H1 (cell line): ENCODE results near the gene MLKL. TPM values are rescaled to one million over a fixed set of nuclear protein-coding genes. Genes with fewer than 3 reads are reported as not detected.

Experiments used
- CTCF ChIA-PET: fragments of 300-600 bp; sonication (Branson Sonifier 250); formaldehyde crosslinking; loops from one replicate; lab custom pipeline; 2021; ENCODE audit not compliant: partially characterized antibody; lab: Charles Lee
- POLR2A ChIA-PET: fragments of 300-600 bp; sonication (Branson Sonifier 250); formaldehyde crosslinking; loops from one replicate; lab custom pipeline; 2021; ENCODE audit warnings: inconsistent platforms; ENCODE audit not compliant: partially characterized antibody; lab: Charles Lee
- DNase-seq, 2 experiments: peaks; one replicate each; pipeline versions ENCODE4 v3.0.0 to v3.0.0-alpha.2; 2010 to 2022; ENCODE audit warnings: low spot score in 2 of 2, low read depth in 1 of 2, mixed read lengths in 1 of 2
- FAIRE-seq: peaks from 2 replicates; lab custom pipeline; 2011; peaks lifted over from hg19 to GRCh38; lab: Jason Lieb, UNC
- H2AFZ ChIP-seq: 2 replicates; pipeline ENCODE4 v1.8.1; 2012; ENCODE audit warnings: low read length, inconsistent platforms
- H2AK5ac ChIP-seq: 2 replicates; pipeline ENCODE4 v1.6.1; 2013; ENCODE audit warnings: low read depth, low read length
- H2BK120ac ChIP-seq: replicated peaks from 2 replicates; pipeline ENCODE3; 2013; ENCODE audit warnings: low read depth, low read length, inconsistent platforms
- H2BK12ac ChIP-seq: 2 replicates; pipeline ENCODE4 v1.6.1; 2013; ENCODE audit warnings: low read depth, low read length
- H2BK15ac ChIP-seq: 2 replicates; pipeline ENCODE4 v1.6.1; 2013; ENCODE audit warnings: low read length
- H2BK20ac ChIP-seq: 2 replicates; pipeline ENCODE4 v1.6.1; 2013; ENCODE audit warnings: low read length
- H2BK5ac ChIP-seq: 2 replicates; pipeline ENCODE4 v1.6.1; 2013; ENCODE audit warnings: low read depth, low read length
- H3K14ac ChIP-seq: 2 replicates; pipeline ENCODE4 v1.6.1; 2013; ENCODE audit warnings: inconsistent platforms; ENCODE audit not compliant: insufficient read length
- H3K18ac ChIP-seq: 2 replicates; pipeline ENCODE4 v1.6.1; 2013; ENCODE audit warnings: low read length; ENCODE audit errors: extremely low read depth
- H3K23ac ChIP-seq: 2 replicates; pipeline ENCODE4 v1.6.1; 2013; ENCODE audit warnings: inconsistent platforms; ENCODE audit not compliant: insufficient read length
- H3K23me2 ChIP-seq: 2 replicates; pipeline ENCODE4 v1.6.1; 2013; ENCODE audit warnings: low read depth, low read length
- H3K27ac ChIP-seq: 2 replicates; pipeline ENCODE4 v1.6.1; 2011; ENCODE audit warnings: low read depth, low read length, inconsistent platforms
- H3K27me3 ChIP-seq, 4 experiments: replicated peaks in 1 of 4; 1 replicate in 1 of 4; 2 replicates in 3 of 4; pipeline versions ENCODE4 v1.6.1 to v1.8.1; 2011 to 2013; ENCODE audit warnings: low read length in 3 of 4, mild to moderate bottlenecking in 3 of 4, inconsistent platforms in 2 of 4, mixed read lengths in 2 of 4, moderate library complexity in 1 of 4; ENCODE audit not compliant: control insufficient read depth in 3 of 4, insufficient read depth in 3 of 4; ENCODE audit errors: extremely low read depth in 1 of 4
- H3K36me3 ChIP-seq, 4 experiments: 2 replicates each; pipeline versions ENCODE4 v1.6.1 to v1.8.1; 2011 to 2013; ENCODE audit warnings: mild to moderate bottlenecking in 4 of 4, low read length in 3 of 4, moderate library complexity in 2 of 4, control low read depth in 1 of 4, inconsistent platforms in 1 of 4; ENCODE audit not compliant: insufficient read depth in 4 of 4, control insufficient read depth in 2 of 4
- H3K4ac ChIP-seq: replicated peaks from 2 replicates; pipeline ENCODE3; 2013; ENCODE audit warnings: low read length, low read depth, mixed read lengths, inconsistent platforms; ENCODE audit not compliant: insufficient read length
- H3K4me1 ChIP-seq, 4 experiments: replicated peaks in 1 of 4; 1 replicate in 1 of 4; 2 replicates in 3 of 4; pipeline versions ENCODE4 v1.6.1 to v1.8.1; 2011 to 2013; ENCODE audit warnings: low read length in 3 of 4, inconsistent platforms in 2 of 4, mixed read lengths in 1 of 4; ENCODE audit not compliant: insufficient read depth in 4 of 4, control insufficient read depth in 3 of 4
- H3K4me2 ChIP-seq, 2 experiments: 2 replicates each; pipeline versions ENCODE4 v1.6.1 to v1.8.1; 2011 to 2013; ENCODE audit warnings: low read depth in 2 of 2, low read length in 2 of 2, control low read depth in 1 of 2, inconsistent platforms in 1 of 2, mild to moderate bottlenecking in 1 of 2; ENCODE audit not compliant: insufficient read depth in 1 of 2
- H3K4me3 ChIP-seq, 4 experiments: fragments of 200-600, 300-600 bp in 1 of 4; sonication (generic), shearing (Covaris generic), sonication (Bioruptor Twin) in 1 of 4; 2 replicates each; pipeline versions ENCODE4 v1.5.1 to v1.8.1; 2011 to 2016; ENCODE audit warnings: low read length in 4 of 4, low read depth in 3 of 4, control low read depth in 2 of 4, inconsistent platforms in 2 of 4, mild to moderate bottlenecking in 2 of 4, mixed read lengths in 1 of 4, moderate library complexity in 1 of 4; ENCODE audit not compliant: insufficient read depth in 2 of 4; ENCODE audit errors: extremely low read depth in 1 of 4
- H3K56ac ChIP-seq: replicated peaks from 2 replicates; pipeline ENCODE3; 2013; ENCODE audit warnings: low read depth, mild to moderate bottlenecking, mixed read lengths, low read length, inconsistent platforms; ENCODE audit not compliant: insufficient read length
- H3K79me1 ChIP-seq: 2 replicates; pipeline ENCODE4 v1.6.1; 2013; ENCODE audit warnings: low read depth, low read length, control low read depth
- H3K79me2 ChIP-seq, 2 experiments: 2 replicates each; pipeline versions ENCODE4 v1.6.1 to v1.8.1; 2012 to 2013; ENCODE audit warnings: low read length in 2 of 2, mild to moderate bottlenecking in 2 of 2, inconsistent platforms in 1 of 2; ENCODE audit not compliant: insufficient read depth in 2 of 2, control insufficient read depth in 1 of 2
- H3K9ac ChIP-seq, 4 experiments: replicated peaks in 1 of 4; 1 replicate in 1 of 4; 2 replicates in 3 of 4; pipeline versions ENCODE4 v1.6.1 to v1.8.1; 2011 to 2013; ENCODE audit warnings: low read depth in 3 of 4, low read length in 3 of 4, control low read depth in 2 of 4, mild to moderate bottlenecking in 2 of 4, moderate library complexity in 2 of 4, inconsistent platforms in 1 of 4; ENCODE audit errors: extremely low read depth in 1 of 4
- H3K9me3 ChIP-seq, 2 experiments: 2 replicates each; pipeline versions ENCODE4 v1.6.1 to v1.8.1; 2012 to 2013; ENCODE audit warnings: mild to moderate bottlenecking in 2 of 2, moderate library complexity in 2 of 2, control low read depth in 1 of 2, inconsistent platforms in 1 of 2, low read depth in 1 of 2, low read length in 1 of 2, mixed read lengths in 1 of 2; ENCODE audit not compliant: insufficient read depth in 2 of 2
- H4K20me1 ChIP-seq, 2 experiments: replicated peaks in 1 of 2; 2 replicates each; pipeline versions ENCODE3 to v1.8.1; 2011 to 2013; ENCODE audit warnings: inconsistent platforms in 2 of 2, low read length in 2 of 2, mild to moderate bottlenecking in 1 of 2; ENCODE audit not compliant: insufficient read depth in 2 of 2, control insufficient read depth in 1 of 2
- H4K5ac ChIP-seq: 2 replicates; pipeline ENCODE4 v1.6.1; 2013; ENCODE audit warnings: low read length, low read depth, mixed read lengths, inconsistent platforms; ENCODE audit not compliant: insufficient read length
- H4K8ac ChIP-seq: 2 replicates; pipeline ENCODE4 v1.8.0; 2013; ENCODE audit warnings: mild to moderate bottlenecking, moderate library complexity, low read length, inconsistent platforms; ENCODE audit not compliant: insufficient read depth; ENCODE audit errors: extremely low read depth
- H4K91ac ChIP-seq: replicated peaks from 2 replicates; pipeline ENCODE3; 2013; ENCODE audit warnings: low read length, mixed read lengths, inconsistent platforms; ENCODE audit not compliant: insufficient read length
- CHD2 ChIP-seq: IDR thresholded peaks from 2 replicates; pipeline ENCODE4 v1.6.1; 2012; ENCODE audit warnings: low read length, improper control_type of control experiment
- CREB1 ChIP-seq: IDR thresholded peaks from 2 replicates; pipeline ENCODE4 v1.6.1; 2012; ENCODE audit warnings: inconsistent platforms
- EZH2 ChIP-seq: fragments of 200-600 bp; sonication (generic); IDR thresholded peaks from 2 replicates; pipeline ENCODE4 v1.7.1; 2012; ENCODE audit warnings: low read depth, mild to moderate bottlenecking, moderate library complexity, low read length, inconsistent platforms; ENCODE audit not compliant: severe bottlenecking
- HDAC2 ChIP-seq, 2 experiments: fragments of 300-600 bp in 1 of 2; sonication (generic) in 1 of 2; IDR thresholded peaks; 2 replicates each; pipeline ENCODE4 v1.6.1; 2011 to 2012; ENCODE audit warnings: low read depth in 2 of 2, low read length in 2 of 2, mild to moderate bottlenecking in 2 of 2, moderate library complexity in 2 of 2, borderline replicate concordance in 1 of 2, inconsistent platforms in 1 of 2
- PHF8 ChIP-seq: fragments of 200-600 bp; sonication (generic); conservative IDR thresholded peaks from 2 replicates; pipeline ENCODE4 v1.7.1; 2012; ENCODE audit warnings: low read depth, mild to moderate bottlenecking, inconsistent platforms, low read length, moderate library complexity
- SP2 ChIP-seq: IDR thresholded peaks from 2 replicates; pipeline ENCODE4 v1.6.1; 2012; ENCODE audit warnings: mild to moderate bottlenecking, low read length, inconsistent platforms
- SRF ChIP-seq: IDR thresholded peaks from 2 replicates; pipeline ENCODE4 v1.6.1; 2011; ENCODE audit warnings: mild to moderate bottlenecking, low read depth, low read length, moderate library complexity
- ZNF274 ChIP-seq: IDR thresholded peaks from 2 replicates; pipeline ENCODE4 v1.7.0; 2012; ENCODE audit warnings: low read length, borderline replicate concordance; ENCODE audit errors: extremely low read depth
- WGBS, 2 experiments: shearing (Covaris generic) in 1 of 2; methylation state at CpG; one replicate each; pipeline versions ENCODE4 v1.1.6 to v1.1.7; 2013 to 2015; ENCODE audit warnings: low lambda C conversion rate in 2 of 2, mixed read lengths in 2 of 2, inconsistent platforms in 1 of 2, low coverage in 1 of 2, missing lambda C conversion rate in 1 of 2; ENCODE audit not compliant: insufficient replicate concordance in 2 of 2, insufficient coverage in 1 of 2, insufficient read length in 1 of 2; ENCODE audit errors: extremely low coverage in 1 of 2, missing lambda C conversion rate in 1 of 2; 5-methylcytosine and 5-hydroxymethylcytosine counted together
- polyA plus RNA-seq, 7 experiments: library from polyadenylated mRNA; depleted of rRNA in 3 of 7; stranded (reverse) in 5 of 7; unstranded in 2 of 7; fragments of >200 nt in 5 of 7; fragments of 200-250 nt in 2 of 7; gene quantifications; 1 replicate in 5 of 7; 2 replicates in 1 of 7; 4 replicates in 1 of 7; pipeline versions ENCODE4 v1.2.1 to v1.2.3, GENCODE V29; 2011 to 2013; ENCODE audit warnings: missing spikeins in 2 of 7, mixed read lengths in 2 of 7
- total RNA-seq: library from RNA; stranded (reverse); fragmentation: NEBNext Ultra II Directional; extraction: Animal tissue kit (Norgen Biotek cat#: 25700); gene quantifications from 2 replicates; pipeline ENCODE4 v1.2.1, GENCODE V29; 2021
- TF ChIP-seq, protein P1 (sequence below): IDR thresholded peaks from 2 replicates; pipeline ENCODE4 v1.6.1; 2011; ENCODE audit warnings: low read length, improper control_type of control experiment

Gene MLKL
- total and polyA plus RNA-seq, 2 of the 8 experiments (the other 6 are each of a cell fraction or from before 2014, with no cell fraction given) = 1.6 to 2.1 TPM

DNA sequence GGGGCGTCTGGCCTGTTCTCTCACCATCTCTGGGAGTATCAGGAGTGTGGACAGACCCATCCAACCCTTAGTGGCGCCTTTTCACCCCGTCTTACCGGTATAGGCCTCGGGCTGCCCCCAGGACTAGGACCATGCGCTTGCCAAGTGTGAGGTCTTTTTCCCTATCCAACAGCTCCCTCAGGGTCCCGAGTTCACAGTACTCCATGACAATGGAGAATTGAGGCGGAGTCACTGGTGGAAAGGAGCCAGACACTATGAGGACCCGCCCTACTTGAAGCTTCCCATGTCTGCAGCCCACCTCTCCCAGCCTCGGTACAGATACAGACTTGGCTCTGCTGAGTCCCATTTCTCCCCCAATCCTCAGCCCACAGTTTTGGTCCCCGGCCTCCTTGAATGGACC is 18.1 kb downstream of the MLKL start:
- H3K79me2 ChIP-seq = no peaks in the 10 kb centered on the region
- H2BK120ac ChIP-seq = no peak overlapping the region
- TF ChIP-seq CREB1 (no peak), PHF8 (no peak), CHD2 (no peak), ZNF274 (no peak), SP2 (no peak), SRF (no peak), HDAC2 (IDR thresholded peaks at IDR 0.05; ENCODE audit: borderline replicate concordance in 1 of 2, low read depth in 2 of 2, low read length in 2 of 2) (no peak), EZH2 (no peak)
- TF ChIP-seq, protein P1, sequence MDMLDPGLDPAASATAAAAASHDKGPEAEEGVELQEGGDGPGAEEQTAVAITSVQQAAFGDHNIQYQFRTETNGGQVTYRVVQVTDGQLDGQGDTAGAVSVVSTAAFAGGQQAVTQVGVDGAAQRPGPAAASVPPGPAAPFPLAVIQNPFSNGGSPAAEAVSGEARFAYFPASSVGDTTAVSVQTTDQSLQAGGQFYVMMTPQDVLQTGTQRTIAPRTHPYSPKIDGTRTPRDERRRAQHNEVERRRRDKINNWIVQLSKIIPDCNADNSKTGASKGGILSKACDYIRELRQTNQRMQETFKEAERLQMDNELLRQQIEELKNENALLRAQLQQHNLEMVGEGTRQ = no peak
- H3K14ac ChIP-seq = no peak overlapping the region
- H3K56ac ChIP-seq = no peak overlapping the region
- no peaks in the 10 kb centered on the region for H3K27me3 ChIP-seq
- no peak overlapping the region for H4K8ac ChIP-seq
- POLR2A ChIA-PET = interaction anchor here (1.2 kb wide), 1 partner anchor 17 kb away, joined by 3 read pairs; the partner anchor contains the start of gene MLKL
- peaks cover 0 to 1% of the 10 kb centered on the region in 2 experiments for H4K20me1 ChIP-seq
- no peak overlapping the region for H2BK20ac ChIP-seq
- no peak overlapping the region for H3K4ac ChIP-seq
- no peak overlapping the region for H2AK5ac ChIP-seq
- H2BK15ac ChIP-seq = no peak overlapping the region
- H3K36me3 ChIP-seq = no peaks in the 10 kb centered on the region
- H2BK5ac ChIP-seq = no peak overlapping the region
- CTCF ChIA-PET = interaction anchor here (1.0 to 2.0 kb wide), 4 partner anchors 23 to 42 kb away, joined by 3 to 8 read pairs (median 4); no protein-coding TSS in a partner anchor
- no peak overlapping the region for H2BK12ac ChIP-seq
- FAIRE-seq = no peak
- H3K4me3 ChIP-seq = no peak overlapping the region
- H3K23me2 ChIP-seq = no peaks in the 10 kb centered on the region
- H3K18ac ChIP-seq = no peak overlapping the region
- H3K23ac ChIP-seq = no peak overlapping the region
- H3K4me1 ChIP-seq = no peaks in the 10 kb centered on the region
- WGBS, 2 experiments = 85% methylated on average over 11 of the region's 11 CpGs; no CpG with 5 or more reads in 1 of the 2 experiments
- no peak overlapping the region for H4K91ac ChIP-seq
- H2AFZ ChIP-seq = no peak overlapping the region
- H4K5ac ChIP-seq = no peak overlapping the region
- no peaks in the 10 kb centered on the region for H3K9me3 ChIP-seq
- no peak overlapping the region for H3K4me2 ChIP-seq
- DNase-seq = no peak
- H3K27ac ChIP-seq = no peak overlapping the region; the same call in 1 of the 2 replicates
- no peak overlapping the region for H3K9ac ChIP-seq
- no peaks in the 10 kb centered on the region for H3K79me1 ChIP-seq
